T-cell (primary cell): ENCODE measurements around the gene UPF1. TPM values are rescaled to one million over a fixed set of nuclear protein-coding genes. Genes with fewer than 3 reads are reported as not detected.
A peak's percentile ranks its signal among the peaks of the same experiment; 100 is the strongest.

Experiments used
- ATAC-seq, 4 experiments: fragments of 200-7000 bp in 3 of 4; fragments of 150-1000 bp in 1 of 4; cut with Tn5 transposase; replicated peaks in 1 of 4; 1 replicate in 3 of 4; 2 replicates in 1 of 4; pipeline ENCODE4 v1.10.0; 2021; ENCODE audit warnings: moderate library complexity in 3 of 4, mild to moderate bottlenecking in 2 of 4, moderate number of reproducible peaks in 1 of 4
- CTCF ChIA-PET, 2 donors: fragments of 300-600 bp; sonication (Branson Sonifier 250); formaldehyde crosslinking; loops; one replicate each; lab custom pipeline; 2022; ENCODE audit warnings: antibody characterized with exemption in 2 of 2; lab: Charles Lee
- POLR2A ChIA-PET, 2 donors: fragments of 300-600 bp; sonication (Branson Sonifier 250); formaldehyde crosslinking; loops; one replicate each; lab custom pipeline; 2022; ENCODE audit warnings: antibody characterized with exemption in 2 of 2; lab: Charles Lee
- DNase-seq, 35 experiments: peaks; one replicate each; pipeline versions ENCODE4 v3.0.0 to v3.0.0-alpha.2; 2013 to 2023
- H3K27ac ChIP-seq: one replicate; pipeline ENCODE4 v1.5.1; 2013; ENCODE audit warnings: low read length
- H3K27me3 ChIP-seq, 2 experiments: replicated peaks in 1 of 2; 1 replicate in 1 of 2; 2 replicates in 1 of 2; pipeline versions ENCODE4 v1.6.1 to v1.7.0; 2013; ENCODE audit warnings: low read length in 1 of 2, mixed read lengths in 1 of 2; ENCODE audit not compliant: control insufficient read depth in 2 of 2, insufficient read depth in 2 of 2; ENCODE audit errors: extremely low read depth in 1 of 2
- H3K36me3 ChIP-seq, 2 donors: 1 replicate in 1 of 2; 2 replicates in 1 of 2; pipeline versions ENCODE4 v1.6.1 to v1.7.0; 2013; ENCODE audit warnings: low read length in 1 of 2; ENCODE audit not compliant: control insufficient read depth in 2 of 2, insufficient read depth in 1 of 2; ENCODE audit errors: extremely low read depth in 1 of 2
- H3K4me1 ChIP-seq, 2 experiments: 1 replicate in 1 of 2; 2 replicates in 1 of 2; pipeline versions ENCODE4 v1.6.1 to v1.7.0; 2013; ENCODE audit warnings: low read length in 2 of 2, mixed read lengths in 1 of 2; ENCODE audit not compliant: insufficient read depth in 2 of 2, control insufficient read depth in 1 of 2; ENCODE audit errors: extremely low read depth in 1 of 2
- H3K4me3 ChIP-seq, 2 donors: 1 replicate in 1 of 2; 2 replicates in 1 of 2; pipeline versions ENCODE4 v1.5.1 to v1.7.0; 2013; ENCODE audit warnings: mild to moderate bottlenecking in 2 of 2, low read length in 1 of 2, moderate library complexity in 1 of 2; ENCODE audit not compliant: control insufficient read depth in 1 of 2; ENCODE audit errors: extremely low read depth in 1 of 2
- H3K9me3 ChIP-seq: 2 replicates; pipeline ENCODE4 v1.7.0; 2013
- H3K27ac Mint-ChIP-seq, 2 donors: one replicate each; pipeline ENCODE4 v1.8.0; 2020 to 2021; ENCODE audit warnings: mild to moderate bottlenecking in 2 of 2, mixed read lengths in 2 of 2
- H3K27me3 Mint-ChIP-seq, 2 donors: one replicate each; pipeline ENCODE4 v1.8.0; 2021 to 2022; ENCODE audit warnings: mixed read lengths in 2 of 2
- H3K36me3 Mint-ChIP-seq: one replicate; pipeline ENCODE4 v1.8.0; 2021; ENCODE audit warnings: mixed read lengths
- H3K4me1 Mint-ChIP-seq, 3 donors: one replicate each; pipeline ENCODE4 v1.8.0; 2020 to 2022; ENCODE audit warnings: mixed read lengths in 3 of 3, mild to moderate bottlenecking in 1 of 3
- H3K4me3 Mint-ChIP-seq, 3 donors: one replicate each; pipeline ENCODE4 v1.8.0; 2020 to 2022; ENCODE audit warnings: mild to moderate bottlenecking in 3 of 3, mixed read lengths in 3 of 3, moderate library complexity in 3 of 3
- H3K9me3 Mint-ChIP-seq, 3 donors: one replicate each; pipeline ENCODE4 v1.8.0; 2020 to 2022; ENCODE audit warnings: mixed read lengths in 3 of 3
- WGBS: methylation state at CpG from one replicate; pipeline ENCODE4 v1.1.5; 2013; ENCODE audit warnings: missing lambda C conversion rate; ENCODE audit not compliant: insufficient coverage; 5-methylcytosine and 5-hydroxymethylcytosine counted together
- total RNA-seq, 35 experiments: library from RNA in 6 of 35; stranded (reverse) in 6 of 35; fragments of 120-200 nt in 1 of 35; gene quantifications; one replicate each; pipeline versions ENCODE4 v1.2.1 to v1.2.4 and lab custom pipeline; 2013 to 2026

The UPF1 gene
- total RNA-seq, 5 donors from 2014 or later (not counting 1 experiment from before 2014, with no cell fraction given): 114 to 143 (median 127) TPM

GRCh38 chr19:18897094-18898029, 65.6 kb downstream of the UPF1 start:
- DNase-seq (no peak), ATAC-seq (peak in 1 of 4 experiments; percentile 21)
- ChIA-PET CTCF (no interaction called here), POLR2A (no interaction called here)
- Histone ChIP-seq H3K36me3 (peaks cover 12 to 28% of the 10 kb centered on the region in 2 donors), H3K27me3 (peaks cover 0 to 60% of the 10 kb centered on the region in 2 experiments), H3K4me1 (peaks cover 0 to 14% of the 10 kb centered on the region in 2 experiments), H3K4me3 (no peak overlapping the region), H3K27ac (no peak overlapping the region), H3K9me3 (no peaks in the 10 kb centered on the region)
- Mint-ChIP-seq H3K4me1 (peaks cover 5 to 14% (median 12%) of the 10 kb centered on the region in 3 donors), H3K27ac (no peak overlapping the region), H3K4me3 (peak overlapping the region; percentile 2 to 77 (median 49)), H3K9me3 (no peaks in the 10 kb centered on the region), H3K36me3 (peaks cover 11% of the 10 kb centered on the region), H3K27me3 (peaks cover 20 to 38% of the 10 kb centered on the region in 2 donors)
- 76% methylated on average over 19 of the region's 25 CpGs for WGBS

DNA sequence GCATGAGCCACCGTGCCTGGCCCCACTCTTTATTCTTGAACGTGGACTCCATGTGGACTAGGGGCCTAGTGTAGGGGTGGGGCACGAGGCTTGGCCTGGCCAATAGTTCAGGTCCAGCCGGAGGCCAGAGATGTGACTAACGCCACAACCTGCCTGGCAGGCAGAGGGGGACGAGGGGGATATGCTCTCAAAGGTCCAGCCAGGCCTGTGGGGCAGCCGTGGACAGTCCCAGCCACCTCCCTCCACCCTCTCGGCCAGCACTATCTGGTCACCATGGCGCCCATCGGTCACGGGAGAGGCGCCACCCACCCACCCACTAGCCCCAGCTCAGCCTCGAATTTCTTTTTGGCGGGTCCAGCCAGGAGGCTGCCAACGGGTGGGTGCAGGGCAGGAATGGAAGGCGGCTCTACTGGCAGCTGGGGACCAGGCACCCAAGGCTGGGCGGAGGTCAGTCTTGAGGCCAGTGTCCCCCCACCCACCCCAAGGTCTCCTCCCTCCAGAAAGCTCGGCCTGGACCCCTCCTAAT, 66.4 kb downstream of the UPF1 start:
- ATAC-seq (no peak), DNase-seq (no peak)
- peaks cover 20 to 30% of the 10 kb centered on the region in 2 donors for H3K27me3 Mint-ChIP-seq
- CTCF ChIA-PET: interaction anchor here in 1 of 2 donors (0.6 kb wide), 1 partner anchor 269 kb away, joined by 3 read pairs; no protein-coding TSS in a partner anchor
- Histone ChIP-seq H3K9me3 (no peaks in the 10 kb centered on the region), H3K27ac (no peak overlapping the region), H3K36me3 (peaks cover 16 to 28% of the 10 kb centered on the region in 2 donors), H3K4me3 (no peak overlapping the region), H3K4me1 (peaks cover 0 to 14% of the 10 kb centered on the region in 2 experiments), H3K27me3 (peaks cover 0 to 60% of the 10 kb centered on the region in 2 experiments)
- H3K9me3 Mint-ChIP-seq: no peaks in the 10 kb centered on the region
- POLR2A ChIA-PET: interaction anchor here in 1 of 2 donors (0.6 kb wide), 1 partner anchor 19 kb away, joined by 3 read pairs; no protein-coding TSS in a partner anchor
- peaks cover 11% of the 10 kb centered on the region for H3K36me3 Mint-ChIP-seq
- 91% methylated on average over 16 of the region's 18 CpGs for WGBS
- H3K4me3 Mint-ChIP-seq: peak overlapping the region in 1 of 3 donors; percentile 77
- no peak overlapping the region for H3K27ac Mint-ChIP-seq
- H3K4me1 Mint-ChIP-seq: peaks cover 5 to 14% (median 12%) of the 10 kb centered on the region in 3 donors

- DNase-seq (no peak), ATAC-seq (no peak)
- peaks cover 11% of the 10 kb centered on the region for H3K36me3 Mint-ChIP-seq
- Histone ChIP-seq H3K36me3 (peaks cover 16 to 30% of the 10 kb centered on the region in 2 donors), H3K4me3 (no peak overlapping the region), H3K27ac (no peak overlapping the region), H3K4me1 (peaks cover 0 to 14% of the 10 kb centered on the region in 2 experiments), H3K27me3 (peaks cover 0 to 55% of the 10 kb centered on the region in 2 experiments), H3K9me3 (no peaks in the 10 kb centered on the region)
- no peak overlapping the region for H3K4me3 Mint-ChIP-seq
- H3K27me3 Mint-ChIP-seq: peaks cover 14 to 27% of the 10 kb centered on the region in 2 donors
- ChIA-PET CTCF (interaction anchor here in 1 of 2 donors (0.6 kb wide), 1 partner anchor 268 kb away, joined by 3 read pairs; no protein-coding TSS in a partner anchor), POLR2A (interaction anchor here in 1 of 2 donors (0.6 kb wide), 1 partner anchor 18 kb away, joined by 3 read pairs; no protein-coding TSS in a partner anchor)
- H3K9me3 Mint-ChIP-seq: no peaks in the 10 kb centered on the region
- H3K4me1 Mint-ChIP-seq: peaks cover 5 to 14% (median 12%) of the 10 kb centered on the region in 3 donors
- WGBS: 95% methylated on average over 9 of the region's 18 CpGs
- no peak overlapping the region for H3K27ac Mint-ChIP-seq
Measured at GRCh38 chr19:18898607-18899408, 67.0 kb downstream of the UPF1 start.

DNA sequence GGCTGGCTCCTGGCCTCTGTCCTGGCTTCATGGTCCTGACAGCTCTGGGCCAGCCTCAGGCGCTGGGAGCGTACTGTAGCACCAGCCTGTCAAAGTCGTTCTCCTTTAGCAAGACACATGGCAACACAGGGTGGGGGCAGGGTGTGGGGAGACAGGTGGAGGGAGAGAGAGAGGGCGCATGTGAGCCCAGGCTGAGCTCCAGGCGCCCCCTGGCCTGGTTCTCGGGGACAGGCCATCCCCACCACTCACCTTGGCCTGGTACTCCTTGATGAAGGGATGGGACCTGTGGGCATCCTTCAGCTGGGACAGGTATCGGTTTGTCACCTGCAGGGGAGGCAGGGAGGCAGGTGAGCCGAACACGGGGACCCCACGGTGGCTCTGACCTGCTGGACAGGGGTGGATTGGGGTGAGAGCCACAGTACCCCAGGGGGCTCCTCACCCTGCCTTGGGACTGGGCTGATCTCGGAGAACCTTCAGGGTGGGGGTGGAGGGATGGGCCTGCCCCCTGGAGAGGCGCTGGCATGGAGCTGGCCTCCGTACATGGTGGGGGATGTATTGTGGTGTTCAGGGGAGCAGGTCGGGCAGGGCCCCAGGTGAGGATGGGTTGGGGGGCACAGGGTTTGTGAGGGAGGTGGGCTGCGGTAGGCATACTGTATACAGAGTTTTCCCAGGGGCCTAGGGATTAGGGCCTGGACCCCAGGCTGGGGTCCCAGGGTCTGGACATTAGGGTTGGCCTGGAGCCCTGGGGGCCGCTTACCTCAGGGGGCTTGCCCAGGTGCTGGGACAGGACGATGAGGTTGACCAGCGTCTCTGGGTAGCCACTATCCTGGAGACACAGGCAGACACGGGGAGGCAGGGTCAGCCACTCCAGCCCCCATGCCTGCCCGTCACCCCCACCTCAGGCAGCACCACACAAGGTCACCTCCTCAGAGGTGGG, 68.1 kb downstream of the UPF1 start:
- POLR2A ChIA-PET: no interaction called here

GRCh38 chr19:18900700-18901481, 69.1 kb downstream of the UPF1 start:
- POLR2A ChIA-PET: no interaction called here
- Histone ChIP-seq H3K27me3 (peaks cover 0 to 42% of the 10 kb centered on the region in 2 experiments), H3K4me3 (no peak overlapping the region), H3K27ac (no peak overlapping the region), H3K36me3 (peaks cover 23 to 45% of the 10 kb centered on the region in 2 donors), H3K9me3 (no peaks in the 10 kb centered on the region), H3K4me1 (peaks cover 0 to 4% of the 10 kb centered on the region in 2 experiments)
- Mint-ChIP-seq H3K4me1 (peaks cover 5 to 14% (median 10%) of the 10 kb centered on the region in 3 donors), H3K4me3 (no peak overlapping the region), H3K27me3 (peaks cover 12 to 18% of the 10 kb centered on the region in 2 donors), H3K27ac (no peak overlapping the region), H3K9me3 (no peaks in the 10 kb centered on the region), H3K36me3 (peaks cover 21% of the 10 kb centered on the region)
- 93% methylated on average over 16 of the region's 17 CpGs for WGBS
- CTCF ChIA-PET: no interaction called here
- no peak for ATAC-seq
- no peak for DNase-seq

More for the DNA sequence above, 68.1 kb downstream of the UPF1 start:
- Mint-ChIP-seq H3K36me3 (peaks cover 12% of the 10 kb centered on the region), H3K9me3 (no peaks in the 10 kb centered on the region), H3K4me3 (no peak overlapping the region), H3K27ac (no peak overlapping the region), H3K27me3 (peaks cover 12 to 20% of the 10 kb centered on the region in 2 donors), H3K4me1 (peaks cover 5 to 14% (median 12%) of the 10 kb centered on the region in 3 donors)
- H3K9me3 ChIP-seq: no peaks in the 10 kb centered on the region
- DNase-seq: no peak
- 95% methylated on average over 13 of the region's 20 CpGs for WGBS
- no peak overlapping the region for H3K4me3 ChIP-seq
- no peak for ATAC-seq
- peaks cover 0 to 10% of the 10 kb centered on the region in 2 experiments for H3K4me1 ChIP-seq
- H3K36me3 ChIP-seq: peaks cover 22 to 38% of the 10 kb centered on the region in 2 donors
- CTCF ChIA-PET: no interaction called here
- H3K27ac ChIP-seq: no peak overlapping the region
- peaks cover 0 to 46% of the 10 kb centered on the region in 2 experiments for H3K27me3 ChIP-seq
